ENCODE measurements around the gene GSS.

Gene GSS

GRCh38 chr20:34952671-34953070 is 2.9 kb downstream of the GSS start:
- Histone ChIP-seq H3K27ac (no peak overlapping the region), H3K4me3 (no peak overlapping the region)

- Histone ChIP-seq H3K27ac (no peak overlapping the region), H3K4me3 (no peak overlapping the region)
These were observed 4.0 kb downstream of the GSS start for GRCh38 chr20:34951652-34952051.

- Histone ChIP-seq H3K27ac (no peak overlapping the region), H3K4me3 (no peak overlapping the region)
These were observed 4.4 kb downstream of the GSS start for GRCh38 chr20:34951252-34951651.

- Histone ChIP-seq H3K4me3 (no peak overlapping the region), H3K27ac (no peak overlapping the region)
These were observed 6.5 kb downstream of the GSS start for GRCh38 chr20:34949120-34949519.

GRCh38 chr20:34948030-34948429 is 7.6 kb downstream of the GSS start:
- no peak overlapping the region for H3K4me3 ChIP-seq
- no peak overlapping the region for H3K27ac ChIP-seq

GRCh38 chr20:34947336-34947735 is 8.3 kb downstream of the GSS start:
- H3K27ac ChIP-seq, result no peak overlapping the region
- no peak overlapping the region for H3K4me3 ChIP-seq

GRCh38 chr20:34946661-34947060 is 8.9 kb downstream of the GSS start:
- H3K4me3 ChIP-seq, result no peak overlapping the region
- H3K27ac ChIP-seq, result no peak overlapping the region

GRCh38 chr20:34945315-34946077 is 10.1 kb downstream of the GSS start:
- no peak overlapping the region for H3K4me3 ChIP-seq
- H3K27ac ChIP-seq, result peak overlapping the region in 1 of 21 experiments; percentile 1

- Histone ChIP-seq H3K4me3 (no peak overlapping the region), H3K27ac (no peak overlapping the region)
These were observed 11.6 kb downstream of the GSS start for GRCh38 chr20:34943808-34944567.

GRCh38 chr20:34942301-34942700 is 13.3 kb downstream of the GSS start:
- no peak overlapping the region for H3K27ac ChIP-seq
- no peak overlapping the region for H3K4me3 ChIP-seq

GRCh38 chr20:34941226-34941625 is 14.4 kb downstream of the GSS start:
- no peak overlapping the region for H3K27ac ChIP-seq

GRCh38 chr20:34940081-34940481 is 15.5 kb downstream of the GSS start:
- no peak overlapping the region for H3K27ac ChIP-seq

More at GRCh38 chr20:34941226-34941625, 14.4 kb downstream of the GSS start:
- no peak overlapping the region for H3K4me3 ChIP-seq

GRCh38 chr20:34938466-34939163 is 17.0 kb downstream of the GSS start:
- no peak overlapping the region for H3K4me3 ChIP-seq
- H3K27ac ChIP-seq, result peak overlapping the region in 10 of 21 experiments; percentile 19 to 66 (median 54)

More at GRCh38 chr20:34940081-34940481, 15.5 kb downstream of the GSS start:
- H3K4me3 ChIP-seq, result no peak overlapping the region

GRCh38 chr20:34931771-34932170 is 23.8 kb downstream of the GSS start:
- no peak overlapping the region for H3K27ac ChIP-seq
- H3K4me3 ChIP-seq, result no peak overlapping the region

GRCh38 chr20:34928411-34928810 is 27.2 kb downstream of the GSS start:
- Histone ChIP-seq H3K27ac (no peak overlapping the region), H3K4me3 (no peak overlapping the region)

GRCh38 chr20:34927736-34928135 is 27.9 kb downstream of the GSS start:
- peak overlapping the region in 5 of 21 experiments; percentile 19 to 53 (median 41) for H3K27ac ChIP-seq
- no peak overlapping the region for H3K4me3 ChIP-seq

- Histone ChIP-seq H3K4me3 (no peak overlapping the region), H3K27ac (no peak overlapping the region)
These were observed 29.0 kb downstream of the GSS start for GRCh38 chr20:34926581-34926980.

- Histone ChIP-seq H3K4me3 (no peak overlapping the region), H3K27ac (no peak overlapping the region)
These were observed 29.6 kb downstream of the GSS start for GRCh38 chr20:34925981-34926380.

GRCh38 chr20:34925341-34925740 is 30.3 kb downstream of the GSS start:
- no peak overlapping the region for H3K4me3 ChIP-seq

GRCh38 chr20:34923414-34923813 is 32.2 kb downstream of the GSS start:
- peak overlapping the region in 1 of 21 experiments; percentile 44 for H3K27ac ChIP-seq
- H3K4me3 ChIP-seq, result no peak overlapping the region

More at GRCh38 chr20:34925341-34925740, 30.3 kb downstream of the GSS start:
- no peak overlapping the region for H3K27ac ChIP-seq

Measured in skin epidermis (tissue), 12 donors.